Measurements from ENCODE around the gene TERB1. TPM values are rescaled to one million over a fixed set of nuclear protein-coding genes. Genes with fewer than 3 reads are reported as not detected.

Gene TERB1
- total RNA-seq, 1 donor from 2014 or later, result not detected

- Mint-ChIP-seq H3K9me3 (ENCODE audit: low read depth) (peaks cover under 1% of the 10 kb centered on the region), H3K36me3 (ENCODE audit: low read depth) (peaks cover 14% of the 10 kb centered on the region), H3K27me3 (ENCODE audit: low read depth) (no peaks in the 10 kb centered on the region), H3K4me1 (ENCODE audit: low read depth) (peaks cover 7% of the 10 kb centered on the region), H3K27ac (ENCODE audit: unreplicated experiment) (no peak overlapping the region), H3K4me3 (ENCODE audit: unreplicated experiment) (no peak overlapping the region)
- TF ChIP-seq CTCF (IDR thresholded peaks at IDR 0.05), result no peak
- no peak for DNase-seq (ENCODE audit: low spot score)
Observed at GRCh38 chr16:66717776-66718175, 83.6 kb downstream of the TERB1 start.

- Mint-ChIP-seq H3K4me1 (ENCODE audit: low read depth) (peaks cover 7% of the 10 kb centered on the region), H3K27me3 (ENCODE audit: low read depth) (no peaks in the 10 kb centered on the region), H3K36me3 (ENCODE audit: low read depth) (peaks cover 16% of the 10 kb centered on the region), H3K27ac (ENCODE audit: unreplicated experiment) (peak overlapping the region; percentile 54), H3K4me3 (ENCODE audit: unreplicated experiment) (no peak overlapping the region), H3K9me3 (ENCODE audit: low read depth) (peaks cover 6% of the 10 kb centered on the region)
- peak; percentile 73 for TF ChIP-seq CTCF (IDR thresholded peaks at IDR 0.05)
- no peak for DNase-seq (ENCODE audit: low spot score)
Observed at GRCh38 chr16:66717112-66717675, 84.2 kb downstream of the TERB1 start.

- H3K36me3 Mint-ChIP-seq (ENCODE audit: low read depth), result peaks cover 12% of the 10 kb centered on the region
- no peaks in the 10 kb centered on the region for H3K4me1 Mint-ChIP-seq (ENCODE audit: low read depth)
- no peak for DNase-seq (ENCODE audit: low spot score)
- H3K4me3 Mint-ChIP-seq (ENCODE audit: unreplicated experiment), result no peak overlapping the region
- no peaks in the 10 kb centered on the region for H3K27me3 Mint-ChIP-seq (ENCODE audit: low read depth)
- peak overlapping the region; percentile 13 for H3K27ac Mint-ChIP-seq (ENCODE audit: unreplicated experiment)
- no peak for TF ChIP-seq CTCF (IDR thresholded peaks at IDR 0.05)
- H3K9me3 Mint-ChIP-seq (ENCODE audit: low read depth), result peaks cover 6% of the 10 kb centered on the region
Observed at GRCh38 chr16:66714654-66715307, 86.6 kb downstream of the TERB1 start.

- Mint-ChIP-seq H3K27ac (ENCODE audit: unreplicated experiment) (no peak overlapping the region), H3K4me1 (ENCODE audit: low read depth) (no peaks in the 10 kb centered on the region), H3K36me3 (ENCODE audit: low read depth) (peaks cover 9% of the 10 kb centered on the region), H3K4me3 (ENCODE audit: unreplicated experiment) (no peak overlapping the region), H3K9me3 (ENCODE audit: low read depth) (peaks cover 6% of the 10 kb centered on the region), H3K27me3 (ENCODE audit: low read depth) (no peaks in the 10 kb centered on the region)
- no peak for TF ChIP-seq CTCF (IDR thresholded peaks at IDR 0.05)
- DNase-seq (ENCODE audit: low spot score), result no peak
Observed at GRCh38 chr16:66714062-66714461, 87.3 kb downstream of the TERB1 start.

GRCh38 chr16:66713076-66713475, 88.3 kb downstream of the TERB1 start:
- H3K27me3 Mint-ChIP-seq (ENCODE audit: low read depth), result no peaks in the 10 kb centered on the region
- TF ChIP-seq CTCF (IDR thresholded peaks at IDR 0.05), result no peak
- peaks cover 8% of the 10 kb centered on the region for H3K36me3 Mint-ChIP-seq (ENCODE audit: low read depth)
- H3K4me1 Mint-ChIP-seq (ENCODE audit: low read depth), result no peaks in the 10 kb centered on the region
- H3K27ac Mint-ChIP-seq (ENCODE audit: unreplicated experiment), result peak overlapping the region; percentile 5
- no peak overlapping the region for H3K4me3 Mint-ChIP-seq (ENCODE audit: unreplicated experiment)
- no peak for DNase-seq (ENCODE audit: low spot score)
- H3K9me3 Mint-ChIP-seq (ENCODE audit: low read depth), result peaks cover 6% of the 10 kb centered on the region
